Activated naive CD8-positive, alpha-beta T cell treated with anti-CD3 and anti-CD28 coated beads, Interleukin-2, amount 50 U/mL, for 16 hours (primary cell): ENCODE measurements around the gene ANAPC1.
"Not testable (repeated sequence)": the region's sequence is repeated elsewhere in the genome, so short reads cannot be mapped to it uniquely, and the experiment has no call there.

Experiments used
- DNase-seq: peaks from one replicate; pipeline ENCODE4 v3.0.0-alpha.2; 2020; ENCODE audit warnings: low read depth, low spot score

The ANAPC1 gene

GRCh38 chr2:111790633-111791032 is 93.4 kb downstream of the ANAPC1 start:
- not testable (repeated sequence) for DNase-seq

GRCh38 chr2:111784081-111784480 is 99.9 kb downstream of the ANAPC1 start:
- DNase-seq = not testable (repeated sequence)

- not testable (repeated sequence) for DNase-seq
Observed at GRCh38 chr2:111782195-111782594, 101.8 kb downstream of the ANAPC1 start.

- DNase-seq = not testable (repeated sequence)
Observed at GRCh38 chr2:111781443-111782094, 102.4 kb downstream of the ANAPC1 start.

GRCh38 chr2:111777155-111777554 is 106.8 kb downstream of the ANAPC1 start:
- not testable (repeated sequence) for DNase-seq

GRCh38 chr2:111776296-111776695 is 107.7 kb downstream of the ANAPC1 start:
- DNase-seq = not testable (repeated sequence)

GRCh38 chr2:111772180-111772579 is 111.8 kb downstream of the ANAPC1 start:
- not testable (repeated sequence) for DNase-seq

GRCh38 chr2:111770916-111771658 is 112.9 kb downstream of the ANAPC1 start:
- not testable (repeated sequence) for DNase-seq

GRCh38 chr2:111768266-111769190 is 115.5 kb downstream of the ANAPC1 start:
- not testable (repeated sequence) for DNase-seq

GRCh38 chr2:111767087-111767486 is 116.9 kb downstream of the ANAPC1 start:
- not testable (repeated sequence) for DNase-seq

- not testable (repeated sequence) for DNase-seq
Observed at GRCh38 chr2:111766295-111766694, 117.7 kb downstream of the ANAPC1 start.

GRCh38 chr2:111764151-111764550 is 119.8 kb downstream of the ANAPC1 start:
- not testable (repeated sequence) for DNase-seq

GRCh38 chr2:111760697-111761284 is 123.2 kb downstream of the ANAPC1 start:
- DNase-seq = not testable (repeated sequence)

GRCh38 chr2:111752533-111752932 is 131.5 kb downstream of the ANAPC1 start:
- not testable (repeated sequence) for DNase-seq

- DNase-seq = not testable (repeated sequence)
Observed at GRCh38 chr2:111750641-111751040, 133.4 kb downstream of the ANAPC1 start.

GRCh38 chr2:111748429-111748828 is 135.6 kb downstream of the ANAPC1 start:
- DNase-seq = not testable (repeated sequence)

GRCh38 chr2:111747410-111748115 is 136.4 kb downstream of the ANAPC1 start:
- peak; percentile 41 for DNase-seq

GRCh38 chr2:111744751-111745150 is 139.2 kb downstream of the ANAPC1 start:
- DNase-seq = not testable (repeated sequence)

- not testable (repeated sequence) for DNase-seq
Observed at GRCh38 chr2:111741517-111741916, 142.5 kb downstream of the ANAPC1 start.

- DNase-seq = not testable (repeated sequence)
Observed at GRCh38 chr2:111735838-111736721, 147.9 kb downstream of the ANAPC1 start.
